PC-9 (cell line): ENCODE measurements around the gene KRT32.

Source experiments
- EZH2 ChIP-seq: fragments of 200-600 bp; sonication (generic); IDR thresholded peaks from 2 replicates; pipeline ENCODE4 v1.8.0; 2017; ENCODE audit warnings: antibody characterized with exemption, low read depth
- TF ChIP-seq, protein P1 (sequence below): fragments of 200-600 bp; sonication (generic); conservative IDR thresholded peaks from 2 replicates; pipeline ENCODE4 v1.6.1; 2017; ENCODE audit warnings: mixed run types, antibody characterized with exemption, mild to moderate bottlenecking, moderate library complexity

DNA sequence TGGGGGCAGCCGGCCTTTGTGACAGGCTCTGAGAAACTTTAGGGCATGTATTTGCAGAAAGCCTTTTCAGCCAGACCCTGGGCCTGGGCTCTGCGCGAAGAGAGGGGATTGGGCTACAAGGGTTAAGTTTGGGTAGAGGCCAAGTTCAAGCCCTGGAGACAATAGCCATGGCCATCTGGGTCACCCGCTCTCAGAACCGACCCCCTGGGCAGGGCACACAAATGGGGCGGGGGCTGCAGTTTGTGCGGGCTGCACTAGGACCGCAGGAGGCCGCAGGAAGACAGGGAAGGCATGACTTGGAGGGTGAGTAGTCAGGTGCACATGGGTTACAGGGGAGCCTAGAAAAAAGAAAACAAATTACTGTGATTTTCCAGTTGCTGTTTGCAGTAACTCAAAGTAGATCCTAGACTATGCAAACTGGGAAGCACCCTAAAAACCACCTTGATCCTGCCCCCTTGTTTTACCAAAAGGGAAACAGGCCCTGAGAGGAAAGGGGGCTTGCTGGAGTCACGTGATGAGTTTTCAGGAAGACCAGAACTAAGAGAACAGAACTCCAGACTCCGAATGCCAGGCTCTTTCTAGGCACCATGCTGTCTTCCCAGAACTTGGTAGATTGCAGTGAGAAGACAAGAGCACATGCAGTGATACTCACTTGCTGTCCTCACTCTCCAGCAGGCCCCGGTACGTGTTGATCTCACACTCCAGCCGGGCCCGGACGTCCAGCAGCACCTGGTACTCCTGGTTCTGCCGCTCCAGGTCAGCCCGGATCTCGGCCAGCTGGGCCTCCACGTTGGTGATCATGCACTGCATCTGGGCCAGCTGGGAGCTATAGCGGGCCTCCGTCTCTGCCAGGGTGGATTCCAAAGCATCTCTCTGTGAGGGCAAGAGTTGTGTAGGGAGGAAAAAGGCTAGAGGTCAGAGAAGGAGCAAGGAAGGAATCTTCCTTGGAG lies 10.0 kb upstream of the KRT32 start:
- TF ChIP-seq, protein P1, sequence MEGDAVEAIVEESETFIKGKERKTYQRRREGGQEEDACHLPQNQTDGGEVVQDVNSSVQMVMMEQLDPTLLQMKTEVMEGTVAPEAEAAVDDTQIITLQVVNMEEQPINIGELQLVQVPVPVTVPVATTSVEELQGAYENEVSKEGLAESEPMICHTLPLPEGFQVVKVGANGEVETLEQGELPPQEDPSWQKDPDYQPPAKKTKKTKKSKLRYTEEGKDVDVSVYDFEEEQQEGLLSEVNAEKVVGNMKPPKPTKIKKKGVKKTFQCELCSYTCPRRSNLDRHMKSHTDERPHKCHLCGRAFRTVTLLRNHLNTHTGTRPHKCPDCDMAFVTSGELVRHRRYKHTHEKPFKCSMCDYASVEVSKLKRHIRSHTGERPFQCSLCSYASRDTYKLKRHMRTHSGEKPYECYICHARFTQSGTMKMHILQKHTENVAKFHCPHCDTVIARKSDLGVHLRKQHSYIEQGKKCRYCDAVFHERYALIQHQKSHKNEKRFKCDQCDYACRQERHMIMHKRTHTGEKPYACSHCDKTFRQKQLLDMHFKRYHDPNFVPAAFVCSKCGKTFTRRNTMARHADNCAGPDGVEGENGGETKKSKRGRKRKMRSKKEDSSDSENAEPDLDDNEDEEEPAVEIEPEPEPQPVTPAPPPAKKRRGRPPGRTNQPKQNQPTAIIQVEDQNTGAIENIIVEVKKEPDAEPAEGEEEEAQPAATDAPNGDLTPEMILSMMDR, result no peak
- TF ChIP-seq EZH2, result no peak
